NCI-H128 (cell line): ENCODE data around the gene SOCS7.

ENCODE experiments used
- DNase-seq: peaks from one replicate; lab custom pipeline; 2025; ENCODE audit not compliant: unreplicated experiment; lab: John Stamatoyannopoulos, UW

The SOCS7 gene

DNA sequence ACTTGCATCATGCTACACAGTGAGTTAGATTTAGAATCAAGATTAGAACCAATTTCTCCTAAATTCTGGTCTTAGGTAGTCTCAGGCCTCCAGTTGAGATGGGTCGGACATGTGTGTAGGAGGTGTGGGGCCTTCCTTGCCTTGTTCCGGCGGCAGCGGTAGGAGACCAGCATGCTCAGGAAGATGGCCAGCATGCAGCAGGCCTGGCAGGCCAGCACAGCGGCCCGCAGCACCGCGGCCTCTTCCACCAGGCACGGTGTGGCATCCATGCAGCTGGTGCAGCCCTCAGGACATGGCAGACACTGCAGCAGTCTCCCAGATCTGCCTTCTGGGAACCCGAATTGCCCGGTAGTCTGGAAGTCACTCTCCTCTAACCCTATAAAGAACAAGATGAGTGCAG is 14.8 kb upstream of the SOCS7 start:
- no peak for DNase-seq

DNA sequence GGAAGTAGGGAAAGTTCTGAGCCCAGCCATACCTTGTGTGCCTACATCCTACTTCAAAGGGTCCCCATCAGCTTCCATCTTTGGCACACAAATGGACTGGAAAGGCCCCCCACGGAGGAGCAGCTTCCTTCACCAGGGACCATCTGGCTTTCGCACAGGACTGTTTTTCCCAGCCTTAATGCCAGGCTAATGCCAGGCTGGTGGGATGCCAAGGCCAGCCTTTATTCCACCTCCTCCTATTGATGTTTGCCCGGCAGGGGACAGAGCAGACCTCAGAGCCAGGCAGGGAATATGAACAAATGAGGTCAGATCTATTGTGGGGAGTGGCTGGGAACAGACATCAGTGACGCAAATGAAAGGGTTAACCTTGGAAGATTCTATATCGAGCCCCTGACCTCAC is 13.6 kb upstream of the SOCS7 start:
- no peak for DNase-seq

DNA sequence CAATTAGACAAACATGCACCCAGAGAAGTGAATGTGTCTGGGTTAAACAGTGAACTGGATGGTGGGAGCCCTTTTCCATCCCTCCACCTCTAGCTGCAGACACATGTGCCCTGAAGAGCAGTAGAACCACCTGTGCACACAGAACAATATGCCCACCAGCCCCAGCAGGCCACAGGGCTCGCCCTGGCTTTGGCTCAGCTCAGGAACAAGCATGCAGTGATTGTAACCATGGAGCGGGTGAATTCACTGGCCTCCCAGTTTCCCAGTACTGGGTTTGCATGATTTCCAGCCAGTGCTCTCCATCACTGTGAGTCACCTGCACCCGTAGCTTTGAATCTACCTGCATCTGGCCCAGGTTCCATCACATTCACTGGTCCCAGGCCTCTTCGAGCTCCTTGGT is 13.1 kb upstream of the SOCS7 start:
- no peak for DNase-seq

DNA sequence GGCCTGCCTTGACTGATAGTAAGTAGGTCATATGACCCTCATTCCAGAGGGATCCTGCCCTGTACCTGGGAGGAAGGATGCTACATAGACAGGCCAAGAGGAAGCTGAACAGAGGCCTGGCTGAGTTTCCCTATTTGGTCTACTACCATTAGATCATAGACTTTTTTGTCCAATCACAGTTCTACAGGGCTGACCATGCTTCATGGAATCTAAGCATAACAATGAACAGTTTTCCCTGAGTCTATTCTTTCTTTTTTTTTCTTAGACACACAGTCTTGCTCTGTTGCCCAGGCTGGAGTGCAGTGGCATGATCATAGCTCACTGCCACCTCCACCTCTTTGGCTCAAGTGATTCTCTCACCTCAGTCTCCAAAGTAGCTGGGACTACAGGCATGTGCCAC is 11.8 kb upstream of the SOCS7 start:
- DNase-seq, result no peak

DNA sequence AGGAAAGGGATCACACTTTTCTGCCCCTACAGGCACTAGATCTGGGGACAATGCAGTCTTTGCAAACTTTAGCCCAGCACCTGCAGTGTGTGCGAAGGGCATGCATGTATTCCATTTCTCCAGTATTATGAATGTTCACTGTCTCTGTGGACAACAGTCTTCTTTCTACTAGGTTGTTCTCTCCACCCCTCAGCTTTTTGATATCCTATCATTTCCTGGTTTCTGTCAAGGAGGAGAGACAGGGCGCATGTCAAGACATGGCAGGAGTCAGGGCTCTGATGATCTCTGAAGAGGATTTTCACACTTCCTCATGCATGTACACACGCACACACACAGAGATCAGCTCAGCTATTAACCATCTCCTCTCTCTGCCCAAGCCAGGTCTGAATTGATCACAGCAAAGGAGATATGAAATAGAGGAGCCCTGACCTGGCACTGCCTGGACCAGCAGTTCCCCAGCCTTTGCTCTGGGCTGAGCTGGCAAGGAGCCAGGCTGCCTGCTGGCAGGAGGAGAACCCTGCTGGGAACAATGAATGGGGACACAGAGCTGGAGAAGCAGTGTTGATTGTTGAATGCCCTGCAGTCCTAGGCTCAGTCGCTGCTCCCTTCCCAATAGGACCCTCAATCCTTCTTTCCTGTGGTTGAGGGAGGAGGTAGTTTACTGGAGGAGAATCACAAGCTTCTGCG is 10.5 kb upstream of the SOCS7 start:
- peak; percentile 29 for DNase-seq

DNA sequence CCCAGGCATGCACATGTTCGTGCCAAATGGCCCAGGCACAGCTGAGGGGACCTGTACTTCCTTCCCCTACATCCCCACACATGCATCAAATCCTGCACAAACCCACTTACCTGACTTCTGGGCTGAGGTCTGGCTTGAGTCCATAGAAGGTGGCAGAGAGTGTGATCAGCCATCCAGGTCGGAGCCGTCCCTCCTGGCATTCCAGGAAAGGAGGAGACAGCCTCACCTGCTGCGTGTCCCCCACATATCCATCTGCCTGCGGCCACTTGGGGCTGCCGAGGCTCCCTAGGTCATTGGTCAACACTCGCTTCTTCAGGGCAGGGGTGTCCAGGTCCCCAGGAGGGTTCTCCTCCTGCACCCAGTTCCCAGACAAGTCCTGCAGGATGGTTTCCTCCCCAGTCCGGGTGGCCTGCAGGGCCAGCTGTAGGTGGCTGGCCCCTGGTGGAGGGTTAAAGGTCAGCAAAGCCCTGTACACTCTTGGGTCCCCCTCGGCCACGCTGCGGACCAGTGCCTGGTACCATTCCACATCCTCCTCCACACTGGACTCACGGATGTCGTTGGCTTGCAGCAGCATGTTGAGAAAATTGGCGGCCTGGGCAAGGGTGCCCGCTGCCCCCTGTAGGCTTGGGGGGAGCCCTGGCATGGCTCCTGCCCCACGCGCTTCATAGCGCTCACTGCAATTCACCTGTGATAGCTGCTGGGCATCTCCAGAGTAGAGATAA is 8.6 kb upstream of the SOCS7 start:
- no peak for DNase-seq

DNA sequence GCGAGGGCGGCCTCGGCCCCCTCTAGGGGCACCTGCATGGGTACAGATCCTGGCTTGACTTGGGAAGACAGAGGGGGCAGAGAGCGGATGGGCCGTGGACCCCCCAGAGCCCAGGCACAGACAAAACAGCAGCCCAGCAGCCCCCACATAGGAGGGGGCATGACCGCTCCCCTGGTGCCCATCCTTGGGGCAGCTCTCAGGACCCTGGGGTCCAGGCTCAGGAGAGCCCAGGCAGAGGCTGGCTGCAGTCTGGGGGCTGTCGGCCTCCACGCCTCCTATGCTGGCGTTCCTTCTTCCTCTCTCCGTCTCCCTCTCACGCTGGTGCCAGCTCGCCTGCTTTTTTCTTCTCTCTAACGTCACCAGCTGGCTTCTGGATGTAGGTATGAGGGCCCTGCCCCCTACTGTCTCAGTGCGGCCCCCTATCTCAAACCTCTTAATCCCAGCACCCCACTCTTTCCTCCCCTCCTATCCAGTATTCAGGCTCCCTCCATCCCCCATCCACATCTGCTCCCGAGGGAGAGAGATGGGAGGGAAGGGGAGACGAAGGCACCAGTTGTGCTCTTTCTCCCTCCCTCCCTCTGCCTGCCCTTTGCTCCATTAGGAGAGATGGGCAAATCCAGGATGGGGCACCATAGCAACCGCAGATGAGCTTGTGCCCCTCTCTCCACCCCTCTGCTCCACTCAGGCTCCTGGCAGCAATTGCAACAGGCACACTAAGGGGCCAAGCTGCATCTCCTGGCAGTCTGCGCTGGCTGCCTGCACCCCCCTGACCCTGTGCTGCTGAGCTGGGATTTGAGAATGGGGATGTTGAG is 7.8 kb upstream of the SOCS7 start, which contains the start of gene GPR179:
Gene GPR179, minus strand, starts transcription at position 349 of the 812 bp plus-strand sequence. Its CDS starts 167 bp downstream, at position 182.
- DNase-seq, result no peak

DNA sequence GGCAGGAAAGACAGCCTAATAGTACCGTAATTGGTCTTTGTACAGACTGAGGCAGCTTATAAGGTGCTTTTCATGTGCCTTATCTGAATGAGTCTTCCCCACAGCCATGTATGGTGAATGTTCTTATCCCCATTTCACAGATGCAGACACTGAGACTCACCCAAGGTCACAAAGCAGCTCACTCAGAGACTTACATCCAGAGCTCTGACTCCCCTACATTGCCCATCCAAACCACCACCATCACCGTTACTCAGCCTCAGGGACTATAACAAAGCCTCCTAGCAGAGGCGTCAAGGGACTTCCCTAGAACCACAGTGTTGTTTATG is 7.3 kb upstream of the SOCS7 start:
- no peak for DNase-seq

DNA sequence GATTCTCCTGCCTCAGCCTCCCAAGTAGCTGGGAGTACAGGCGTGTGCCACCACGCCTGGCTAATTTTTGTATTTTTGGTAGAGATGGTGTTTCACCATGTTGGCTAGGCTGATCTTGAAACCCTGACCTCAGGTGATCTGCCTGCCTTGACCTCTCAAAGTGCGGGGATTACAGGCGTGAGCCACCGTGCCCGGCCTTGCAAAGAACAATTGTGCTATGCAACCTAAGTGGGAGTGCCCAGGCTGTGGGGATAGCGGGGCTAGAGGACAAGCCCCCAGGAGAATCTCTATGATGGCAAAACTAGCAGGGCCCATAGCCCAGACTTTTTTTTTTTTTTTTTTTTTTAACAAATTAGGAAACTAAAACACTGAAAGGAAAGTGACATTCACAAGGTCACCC is 5.9 kb upstream of the SOCS7 start:
- no peak for DNase-seq

DNA sequence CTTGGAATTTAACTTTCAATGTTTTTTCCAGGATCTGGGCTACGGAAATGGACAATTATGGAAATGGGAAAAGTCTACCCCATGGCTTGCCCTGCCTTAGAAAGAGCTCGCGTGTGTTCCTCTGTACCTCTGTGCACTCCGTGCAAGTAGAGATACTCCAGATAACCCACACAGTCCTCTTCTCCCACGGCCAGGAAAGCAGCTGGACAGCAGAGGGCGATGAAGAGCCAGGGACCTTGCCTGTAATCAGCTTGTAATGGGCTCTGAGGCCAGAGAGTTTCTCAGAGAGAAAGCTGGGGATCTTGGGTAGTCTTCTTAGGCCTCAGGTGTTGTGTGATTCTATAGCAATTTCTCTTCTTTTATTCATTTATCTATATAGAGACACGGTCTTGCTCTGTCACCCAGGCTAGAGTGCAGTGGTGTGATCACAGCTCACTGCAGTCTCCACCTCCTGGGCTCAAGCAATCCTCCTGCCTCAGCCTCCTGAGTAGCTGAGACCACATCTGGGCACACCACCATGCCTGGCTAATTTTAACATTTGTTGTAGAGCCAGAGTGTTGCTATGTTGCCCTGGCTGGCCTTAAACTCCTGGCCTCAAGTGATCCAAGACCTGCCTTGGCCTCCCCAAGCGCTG is 2.4 kb upstream of the SOCS7 start:
- DNase-seq, result peak; percentile 46

DNA sequence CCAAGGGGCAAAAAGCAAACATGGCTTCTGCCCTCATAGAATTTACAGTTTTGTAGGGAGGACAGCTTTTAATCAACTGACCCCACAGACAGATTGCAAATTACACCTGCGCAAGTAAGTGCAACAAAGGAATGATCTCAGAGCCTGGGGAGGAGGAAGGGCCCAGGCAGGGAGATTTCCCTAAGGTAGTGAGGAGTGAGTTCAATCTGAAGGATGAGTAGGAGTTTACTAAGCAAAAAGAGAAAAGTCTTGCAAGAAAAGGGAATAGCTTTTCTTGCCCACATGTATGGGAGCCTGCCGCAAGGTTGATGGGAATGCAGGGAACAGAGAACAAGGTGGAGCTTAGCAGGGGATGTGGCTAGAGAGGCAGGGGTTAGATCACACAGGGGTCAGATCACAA is 1.6 kb upstream of the SOCS7 start:
- no peak for DNase-seq

DNA sequence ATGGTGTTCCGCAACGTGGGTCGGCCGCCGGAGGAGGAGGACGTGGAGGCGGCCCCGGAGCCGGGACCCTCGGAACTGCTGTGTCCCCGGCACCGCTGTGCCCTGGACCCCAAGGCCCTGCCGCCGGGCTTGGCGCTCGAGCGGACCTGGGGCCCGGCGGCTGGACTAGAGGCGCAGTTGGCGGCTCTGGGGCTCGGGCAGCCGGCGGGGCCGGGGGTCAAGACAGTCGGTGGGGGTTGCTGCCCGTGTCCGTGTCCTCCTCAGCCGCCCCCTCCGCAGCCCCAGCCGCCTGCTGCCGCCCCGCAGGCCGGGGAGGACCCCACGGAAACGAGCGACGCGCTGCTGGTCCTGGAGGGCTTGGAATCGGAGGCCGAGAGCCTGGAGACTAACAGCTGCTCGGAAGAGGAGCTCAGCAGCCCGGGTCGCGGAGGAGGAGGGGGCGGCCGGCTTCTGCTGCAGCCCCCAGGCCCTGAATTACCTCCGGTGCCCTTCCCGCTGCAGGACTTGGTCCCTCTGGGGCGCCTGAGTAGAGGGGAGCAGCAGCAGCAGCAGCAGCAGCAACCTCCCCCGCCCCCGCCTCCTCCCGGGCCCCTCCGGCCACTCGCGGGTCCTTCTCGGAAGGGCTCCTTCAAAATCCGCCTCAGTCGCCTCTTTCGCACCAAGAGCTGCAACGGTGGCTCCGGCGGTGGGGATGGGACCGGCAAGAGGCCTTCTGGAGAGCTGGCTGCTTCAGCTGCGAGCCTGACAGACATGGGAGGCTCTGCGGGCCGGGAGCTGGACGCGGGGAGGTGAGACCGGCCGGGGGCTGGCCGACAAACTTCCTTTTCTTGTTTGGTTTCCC is 821 bp downstream of the SOCS7 start:
- no peak for DNase-seq

DNA sequence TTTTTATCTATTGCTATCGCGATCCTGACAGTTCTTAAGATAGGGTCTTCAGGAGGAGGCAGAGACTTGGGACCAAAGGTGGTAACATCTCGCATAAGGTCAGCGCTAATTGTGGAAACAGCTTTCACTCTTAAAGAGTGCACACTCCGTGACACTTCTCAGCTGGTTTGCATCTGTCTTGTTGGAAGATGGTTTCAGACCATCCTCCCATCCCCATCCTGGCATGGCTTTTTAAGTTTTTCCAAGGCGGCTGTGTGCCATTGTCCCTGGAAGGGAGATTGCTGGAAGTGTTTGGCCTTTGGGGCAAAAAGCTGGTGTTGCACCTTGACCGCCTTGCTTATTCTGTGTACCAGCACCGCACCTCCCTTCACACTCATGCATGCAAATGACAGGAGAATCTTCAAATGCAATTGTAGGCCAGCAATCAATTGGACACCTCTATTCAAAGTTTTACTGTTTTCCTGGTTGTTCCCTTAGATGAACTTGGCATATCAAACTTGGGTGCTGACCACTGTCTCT is 1.5 kb downstream of the SOCS7 start:
- no peak for DNase-seq

DNA sequence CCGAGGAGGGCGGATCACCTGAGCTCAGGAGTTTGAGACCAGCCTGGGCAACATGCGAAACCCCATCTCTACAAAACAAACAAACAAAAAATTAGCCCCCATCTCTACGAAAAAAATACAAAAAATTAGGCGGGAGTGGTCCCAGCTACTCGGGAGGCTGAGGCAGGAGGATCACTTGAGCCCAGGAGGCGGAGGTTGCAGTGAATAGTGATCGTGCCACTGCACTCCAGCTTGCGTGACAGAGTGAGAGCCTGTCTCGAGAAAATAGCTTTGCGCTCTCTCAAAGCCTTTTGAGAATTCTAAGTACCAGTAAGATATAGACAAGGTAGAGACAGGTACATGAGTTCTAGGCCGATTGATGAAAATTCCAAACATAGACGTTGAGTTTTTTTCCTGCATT is 2.0 kb downstream of the SOCS7 start:
- no peak for DNase-seq

DNA sequence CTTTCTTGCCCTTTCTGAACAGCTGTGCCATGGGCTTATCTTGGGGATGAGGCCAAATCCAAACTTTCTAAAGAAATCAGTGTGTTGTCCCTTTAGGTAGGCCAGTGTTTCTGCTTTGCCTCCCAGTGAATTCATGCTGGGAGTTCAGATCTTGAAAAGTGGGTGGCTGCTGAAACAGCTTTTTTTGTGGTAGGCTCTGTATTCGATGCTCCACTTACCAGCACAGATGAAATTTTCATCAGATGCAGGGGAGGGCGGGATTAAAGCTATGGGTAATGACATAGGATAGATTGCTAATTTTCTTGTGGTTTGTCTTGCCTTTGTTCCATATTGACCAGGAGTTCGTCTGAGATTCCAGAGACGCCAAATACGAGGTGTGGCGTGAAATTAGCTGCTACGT is 2.8 kb downstream of the SOCS7 start:
- DNase-seq, result no peak

DNA sequence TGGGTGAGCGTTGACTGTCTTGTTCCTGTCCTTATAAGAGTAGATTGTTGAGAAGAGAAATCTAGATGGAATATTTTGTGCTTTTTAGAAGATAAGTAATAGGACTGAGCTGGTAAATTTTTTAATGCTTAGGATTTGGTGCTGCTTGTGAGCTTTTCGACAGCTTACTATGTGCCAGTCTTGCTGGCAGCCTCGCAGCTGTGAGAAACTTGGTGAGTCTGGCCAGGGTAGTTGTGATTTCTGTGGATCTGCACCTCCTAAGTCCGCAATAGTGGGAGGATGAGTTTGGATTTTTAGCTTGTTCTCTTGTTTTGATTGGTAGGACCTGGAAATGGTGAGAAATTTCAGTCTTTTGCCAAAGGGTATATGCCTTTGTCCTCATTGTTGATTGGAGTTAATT is 3.6 kb downstream of the SOCS7 start:
- no peak for DNase-seq

DNA sequence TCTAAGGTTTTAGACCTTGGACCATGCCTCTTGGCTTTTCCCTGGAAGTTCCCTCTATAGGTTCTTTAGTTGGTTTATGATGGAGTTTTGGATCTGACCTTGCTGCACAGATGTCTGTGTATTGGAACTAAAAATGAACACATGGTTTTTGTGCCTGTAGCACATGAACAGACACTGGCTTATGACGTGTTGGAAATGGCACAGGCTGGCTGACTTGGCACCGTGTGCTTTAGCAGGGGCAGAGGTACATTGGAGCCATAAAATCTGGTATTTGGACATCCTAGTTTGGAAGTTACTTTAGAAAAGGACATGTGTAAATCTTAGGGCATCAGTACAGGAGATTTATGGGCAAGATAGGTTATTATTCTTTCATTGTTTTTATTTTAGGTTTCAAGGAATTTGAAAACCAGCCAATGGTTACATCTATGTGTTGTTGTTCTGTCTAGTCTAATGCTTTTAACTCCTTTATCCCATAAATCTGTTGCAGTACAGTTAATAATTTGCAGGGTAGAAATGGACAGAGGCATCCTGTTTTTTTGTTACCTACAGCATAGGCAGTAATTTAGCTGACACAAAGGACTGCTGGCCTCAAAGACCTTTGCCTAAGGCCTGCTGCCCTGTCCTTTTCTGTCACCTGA is 6.0 kb downstream of the SOCS7 start:
- DNase-seq, result no peak

DNA sequence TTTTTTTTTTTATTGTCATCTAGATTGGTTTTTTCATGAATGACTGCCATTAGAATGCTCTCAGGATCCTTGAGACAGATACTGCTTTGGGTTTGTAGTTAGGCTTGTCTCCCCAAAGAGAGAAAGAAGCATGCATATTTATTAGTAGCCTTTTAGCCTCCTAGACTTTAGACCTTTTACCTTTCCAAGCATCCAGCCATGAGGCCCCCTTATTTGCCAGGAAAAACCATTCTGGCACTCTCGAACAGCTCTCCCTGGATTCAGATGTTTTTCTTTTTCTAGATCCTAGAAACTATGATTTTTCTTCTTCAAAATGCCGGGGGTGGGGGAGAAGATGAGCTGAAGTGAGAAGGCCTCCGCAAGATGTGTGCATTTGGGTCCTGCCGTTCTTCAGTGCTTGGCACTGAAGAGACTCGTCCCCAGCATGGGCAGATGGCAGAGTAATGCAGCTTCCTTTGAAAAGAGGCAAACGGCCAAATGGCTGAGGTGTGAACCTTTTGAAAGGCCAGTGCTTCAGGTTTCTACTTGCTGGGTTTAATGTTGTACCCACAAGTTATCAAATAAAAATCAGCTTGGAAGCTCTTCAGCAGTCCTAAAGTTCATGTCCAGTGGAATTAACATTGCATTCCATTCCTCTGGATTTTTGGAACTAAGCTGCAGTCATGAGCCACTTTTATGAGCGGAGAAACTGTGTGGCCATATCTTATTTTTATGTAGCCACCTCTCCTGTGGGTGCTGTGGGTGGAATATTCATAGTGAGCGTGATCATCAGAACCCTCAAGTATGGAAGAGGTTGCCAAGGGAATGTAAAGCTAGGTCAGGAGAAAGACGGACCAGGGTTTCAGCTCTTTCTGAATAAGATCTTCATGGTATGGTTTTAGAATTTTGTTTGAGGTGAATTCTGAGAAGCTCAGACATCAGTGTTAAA is 7.2 kb downstream of the SOCS7 start:
- DNase-seq, result no peak
